SK-N-MC (cell line): ENCODE results near the gene BEND7.

Source experiments
- DNase-seq: peaks from one replicate; pipeline ENCODE4 v3.0.0-alpha.2; 2011; ENCODE audit warnings: low read depth, low spot score
- H3K27ac ChIP-seq: fragments of 200-600 bp; sonication (generic); 2 replicates; pipeline ENCODE4 v1.5.1; 2016; ENCODE audit warnings: mixed run types
- H3K36me3 ChIP-seq: fragments of 200-600 bp; sonication (generic); 2 replicates; pipeline ENCODE4 v1.6.1; 2017; ENCODE audit warnings: antibody characterized with exemption, low read length, mixed read lengths; ENCODE audit not compliant: insufficient read depth
- H3K4me3 ChIP-seq: fragments of 200-600 bp; sonication (generic); 2 replicates; pipeline ENCODE4 v1.5.1; 2016
- H3K9ac ChIP-seq: fragments of 200-600 bp; sonication (generic); 2 replicates; pipeline ENCODE4 v1.8.0; 2017; ENCODE audit warnings: mixed run types, mixed read lengths; ENCODE audit not compliant: insufficient read length
- H3K9me3 ChIP-seq: fragments of 200-600 bp; sonication (generic); 2 replicates; pipeline ENCODE4 v1.6.1; 2017; ENCODE audit warnings: low read depth, mild to moderate bottlenecking, antibody characterized with exemption, low read length, moderate library complexity, mixed read lengths
- EZH2 ChIP-seq: fragments of 200-600 bp; sonication (generic); IDR thresholded peaks from one replicate; pipeline ENCODE4 v1.6.1; 2017; ENCODE audit warnings: antibody characterized with exemption
- FOXP2 ChIP-seq: optimal IDR thresholded peaks from 2 replicates; pipeline ENCODE3; 2011; ENCODE audit warnings: mild to moderate bottlenecking, moderate library complexity; ENCODE audit not compliant: insufficient read depth; ENCODE audit errors: extremely low read length, control extremely low read depth
- POLR2AphosphoS5 ChIP-seq: IDR thresholded peaks from 2 replicates; pipeline ENCODE4 v1.6.1; 2012; ENCODE audit warnings: mild to moderate bottlenecking, low read depth, low read length, borderline replicate concordance

BEND7 gene

GRCh38 chr10:13528875-13529713, at the start of gene BEND7:
TSS of gene BEND7 (minus strand) at chr10:13529014. CDS start at chr10:13528533, 481 bp downstream.
- Histone ChIP-seq H3K9ac (peak within 1 kb of the TSS; percentile 70), H3K36me3 (no peaks in the 10 kb centered on the region), H3K27ac (no peak within 1 kb of the TSS), H3K4me3 (peak within 1 kb of the TSS; percentile 74), H3K9me3 (no peaks in the 10 kb centered on the region)
- DNase-seq: no peak
- no peak for TF ChIP-seq FOXP2
- TF ChIP-seq EZH2: no peak

DNA sequence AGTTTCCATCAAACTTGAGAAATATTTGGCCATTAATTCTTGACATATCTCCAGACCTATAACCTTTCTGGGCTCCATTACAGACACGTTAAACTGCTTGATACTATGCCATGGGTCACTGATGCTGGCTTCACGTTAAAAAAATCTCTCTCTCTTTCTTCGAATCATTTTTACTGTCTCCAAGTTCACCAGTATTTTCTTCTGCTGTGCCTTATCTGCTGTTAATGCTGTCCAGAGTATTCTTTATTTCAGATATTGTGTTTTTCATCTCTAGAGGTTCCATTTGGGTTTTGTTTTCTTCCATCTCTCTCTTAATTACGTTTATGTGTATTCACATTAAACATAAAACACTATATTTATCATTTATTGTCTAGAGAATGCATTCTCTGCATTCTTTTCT, 45.1 kb upstream of the BEND7 start:
- TF ChIP-seq POLR2AphosphoS5: no peak
- no peak for TF ChIP-seq EZH2
- TF ChIP-seq FOXP2: no peak
- H3K36me3 ChIP-seq: no peaks in the 10 kb centered on the region
- no peaks in the 10 kb centered on the region for H3K9me3 ChIP-seq
- DNase-seq: no peak
- H3K4me3 ChIP-seq: no peak overlapping the region
- no peak overlapping the region for H3K27ac ChIP-seq
- no peak overlapping the region for H3K9ac ChIP-seq

DNA sequence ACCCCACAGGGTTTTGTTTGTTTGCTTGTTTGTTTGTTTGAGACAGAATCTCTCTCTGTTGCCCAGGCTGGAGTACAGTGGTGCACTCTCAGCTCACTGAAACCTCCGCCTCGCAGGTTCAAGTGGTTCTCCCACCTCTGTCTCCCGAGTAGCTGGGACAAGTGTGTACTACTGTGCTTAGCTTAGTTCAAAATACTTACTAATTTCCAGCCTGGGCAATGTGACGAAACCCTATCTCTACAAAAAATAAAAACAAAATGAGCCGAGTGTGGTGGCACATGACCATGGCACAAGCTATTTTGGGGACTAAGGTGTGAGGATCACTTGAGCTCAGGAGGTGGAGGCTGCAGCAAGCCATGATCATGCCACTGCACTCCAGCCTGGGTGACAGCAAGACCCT, 42.7 kb upstream of the BEND7 start:
- Histone ChIP-seq H3K27ac (no peak overlapping the region), H3K9me3 (no peaks in the 10 kb centered on the region), H3K36me3 (no peaks in the 10 kb centered on the region), H3K9ac (no peak overlapping the region), H3K4me3 (no peak overlapping the region)
- TF ChIP-seq POLR2AphosphoS5 (no peak), FOXP2 (no peak), EZH2 (no peak)
- no peak for DNase-seq

GRCh38 chr10:13567030-13567429, 38.2 kb upstream of the BEND7 start:
- TF ChIP-seq FOXP2 (no peak), POLR2AphosphoS5 (no peak), EZH2 (no peak)
- DNase-seq: no peak
- no peak overlapping the region for H3K9ac ChIP-seq
- H3K27ac ChIP-seq: no peak overlapping the region
- H3K36me3 ChIP-seq: no peaks in the 10 kb centered on the region
- no peaks in the 10 kb centered on the region for H3K9me3 ChIP-seq
- no peak overlapping the region for H3K4me3 ChIP-seq

DNA sequence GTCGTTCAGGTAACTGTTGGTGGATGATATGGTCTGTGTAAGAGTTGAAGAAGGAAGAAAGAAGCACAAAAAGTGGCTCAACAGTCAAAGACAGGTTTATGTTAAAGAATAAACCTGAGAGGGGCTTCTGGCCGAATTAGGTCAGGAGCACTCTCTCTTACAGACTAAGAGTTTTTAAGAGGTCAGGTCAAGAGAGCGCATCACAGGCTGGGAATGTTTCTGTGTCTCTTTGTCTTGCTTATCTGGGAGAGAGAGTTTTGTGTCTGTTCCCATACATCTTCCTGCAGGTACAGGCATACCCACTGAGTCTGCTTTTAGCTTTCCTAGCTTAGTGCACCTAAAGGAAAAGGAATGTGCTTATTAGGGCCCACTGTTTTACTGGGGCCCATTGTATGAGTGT, 35.8 kb upstream of the BEND7 start:
- no peak overlapping the region for H3K9ac ChIP-seq
- no peak overlapping the region for H3K27ac ChIP-seq
- DNase-seq: no peak
- H3K36me3 ChIP-seq: no peaks in the 10 kb centered on the region
- H3K4me3 ChIP-seq: no peak overlapping the region
- no peaks in the 10 kb centered on the region for H3K9me3 ChIP-seq
- TF ChIP-seq EZH2: no peak
- TF ChIP-seq POLR2AphosphoS5: no peak
- TF ChIP-seq FOXP2: no peak

- no peaks in the 10 kb centered on the region for H3K36me3 ChIP-seq
- no peak for DNase-seq
- no peak overlapping the region for H3K27ac ChIP-seq
- TF ChIP-seq FOXP2 (no peak), EZH2 (no peak), POLR2AphosphoS5 (no peak)
- no peaks in the 10 kb centered on the region for H3K9me3 ChIP-seq
- H3K4me3 ChIP-seq: no peak overlapping the region
- H3K9ac ChIP-seq: no peak overlapping the region
These were observed 34.9 kb upstream of the BEND7 start for GRCh38 chr10:13563481-13564445.

- no peak for DNase-seq
- H3K27ac ChIP-seq: no peak overlapping the region
- TF ChIP-seq EZH2: no peak
- no peak for TF ChIP-seq FOXP2
- TF ChIP-seq POLR2AphosphoS5: no peak
- no peaks in the 10 kb centered on the region for H3K36me3 ChIP-seq
- no peak overlapping the region for H3K9ac ChIP-seq
- H3K4me3 ChIP-seq: no peak overlapping the region
- H3K9me3 ChIP-seq: no peaks in the 10 kb centered on the region
These were observed 31.8 kb upstream of the BEND7 start for GRCh38 chr10:13560597-13560996.

DNA sequence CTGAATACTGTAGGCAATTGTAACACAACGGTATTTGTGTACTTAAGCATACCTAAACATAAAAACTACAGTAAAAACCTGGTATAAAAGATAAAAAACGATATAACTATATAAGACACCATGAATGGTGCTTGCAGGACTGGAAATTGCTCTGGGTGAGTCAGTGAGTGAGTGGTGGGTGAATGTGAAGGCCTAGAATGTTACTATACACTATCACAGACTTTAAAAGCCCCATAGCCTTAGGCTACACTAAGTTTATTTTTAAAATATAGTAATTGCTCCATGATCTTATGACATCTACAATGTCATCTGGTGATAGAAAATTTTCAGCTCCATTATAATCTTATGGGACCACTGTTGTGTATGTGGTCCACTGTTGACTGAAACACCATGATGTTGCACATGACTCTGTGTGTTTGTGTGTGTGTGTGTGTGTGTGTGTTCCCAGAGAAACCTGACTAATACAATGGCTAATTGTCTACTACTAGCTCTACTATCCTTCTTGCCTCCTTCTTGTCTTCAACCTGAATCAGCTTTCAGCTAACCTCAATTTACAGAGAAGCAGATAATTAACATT, 30.4 kb upstream of the BEND7 start:
- Histone ChIP-seq H3K9ac (no peak overlapping the region), H3K36me3 (no peaks in the 10 kb centered on the region), H3K4me3 (no peak overlapping the region), H3K9me3 (no peaks in the 10 kb centered on the region), H3K27ac (no peak overlapping the region)
- TF ChIP-seq POLR2AphosphoS5: no peak
- no peak for TF ChIP-seq FOXP2
- TF ChIP-seq EZH2: no peak
- DNase-seq: no peak
